Measurements from ENCODE around the gene ABCC9.

Gene ABCC9

GRCh38 chr12:21769307-21769706 lies 171.9 kb downstream of the ABCC9 start:
- no peak for DNase-seq

- no peak for DNase-seq
Observed at GRCh38 chr12:21766403-21766802, 174.8 kb downstream of the ABCC9 start.

DNA sequence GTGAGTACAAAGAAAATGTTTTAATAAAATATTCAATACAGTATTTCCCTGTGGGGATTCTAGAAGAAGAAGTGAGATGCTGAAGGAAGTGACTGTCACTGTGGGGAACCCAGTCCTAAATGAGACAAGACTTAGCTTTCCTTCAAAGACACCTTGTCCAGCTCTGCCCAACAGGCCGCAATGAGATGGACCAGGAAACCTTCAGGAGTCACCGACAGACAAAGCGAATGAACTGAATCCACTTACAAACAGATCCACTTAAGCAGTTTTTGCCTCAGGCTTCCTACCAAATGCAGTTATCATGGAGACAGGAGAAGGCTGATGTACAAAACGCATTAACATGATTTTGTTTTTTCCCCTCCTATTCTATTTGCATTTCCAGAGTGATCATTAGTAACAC lies 176.3 kb downstream of the ABCC9 start:
- no peak for DNase-seq

DNA sequence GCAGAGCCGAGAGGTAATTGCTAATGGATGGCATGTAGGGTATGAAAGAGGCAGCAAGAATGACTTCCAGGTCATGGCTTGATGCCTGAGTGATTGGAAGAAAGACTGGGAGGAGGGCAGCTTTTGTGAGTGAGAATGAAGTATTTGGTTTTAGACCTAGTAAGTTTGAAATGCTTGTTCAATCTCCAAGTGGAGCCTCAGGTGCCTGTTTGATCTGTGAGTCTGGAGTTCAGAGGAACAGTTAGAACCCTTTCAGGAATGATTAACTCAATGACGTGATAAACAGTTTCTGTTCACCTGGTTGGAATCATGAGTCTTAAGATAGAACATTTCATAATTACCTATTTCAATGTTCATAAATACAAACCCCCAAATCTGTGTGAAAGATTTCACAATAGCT lies 177.2 kb downstream of the ABCC9 start:
- DNase-seq = no peak

- DNase-seq = no peak
Observed at GRCh38 chr12:21763531-21763930, 177.7 kb downstream of the ABCC9 start.

GRCh38 chr12:21759737-21760136 lies 181.5 kb downstream of the ABCC9 start:
- DNase-seq = no peak

DNA sequence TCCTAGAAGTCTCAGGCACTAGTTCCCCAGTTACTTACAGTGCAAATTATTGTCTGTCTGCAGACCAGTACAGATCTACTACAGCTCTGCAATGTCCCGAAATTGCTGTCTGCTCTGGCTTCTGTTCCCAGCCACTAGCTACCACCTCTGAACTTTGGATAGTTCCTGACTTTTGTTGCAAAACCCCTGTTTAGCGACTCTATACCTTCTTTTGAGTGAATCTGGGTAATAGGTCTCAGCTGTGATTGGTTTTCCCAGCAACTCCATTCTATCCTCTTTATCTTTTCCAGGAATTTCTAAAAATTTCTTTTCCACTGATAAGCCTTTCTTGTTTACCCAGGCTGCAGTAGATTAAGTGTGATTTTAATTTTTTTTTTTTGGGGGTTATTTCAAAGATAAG lies 183.5 kb downstream of the ABCC9 start:
- no peak for DNase-seq

- no peak for DNase-seq
Observed at GRCh38 chr12:21756699-21757098, 184.5 kb downstream of the ABCC9 start.

DNA sequence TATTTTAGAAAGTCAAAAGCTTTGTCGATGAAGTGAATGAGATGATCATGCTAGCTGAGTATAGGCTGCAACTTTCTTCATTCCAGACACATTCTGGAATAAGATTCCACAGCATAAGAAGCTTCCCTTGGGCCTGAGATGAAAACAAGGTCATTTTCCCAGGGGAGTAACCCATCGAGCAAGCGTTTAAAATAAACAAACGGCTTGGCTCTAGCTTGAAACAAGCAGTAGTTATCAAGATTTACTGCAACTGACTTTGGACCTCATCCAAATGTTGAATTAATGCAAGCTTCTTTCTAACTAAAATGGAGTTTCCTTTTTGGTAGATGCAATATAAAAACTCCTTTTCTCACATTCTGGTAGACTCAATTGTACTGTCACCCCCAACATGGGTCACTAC lies 189.7 kb downstream of the ABCC9 start:
- no peak for DNase-seq

Data from DMS 273 treated with DMSO at 0.1 percent for 48 hours (cell line).